K562 (cell line): Measurements from ENCODE around the gene PAM. TPM values are rescaled to one million over a fixed set of nuclear protein-coding genes. Genes with fewer than 3 reads are reported as not detected.

ENCODE experiments used
- LARP7 ChIP-seq: fragments of 450-650 bp; IDR thresholded peaks from 2 replicates; pipeline ENCODE4 v1.6.1; 2016
- MAZ ChIP-seq, 2 experiments: fragments of 450-650 bp in 1 of 2; sonication (generic) in 1 of 2; formaldehyde crosslinking; IDR thresholded peaks in 1 of 2; conservative IDR thresholded peaks in 1 of 2; 2 replicates each; pipeline versions ENCODE4 v1.4.0 to v1.5.0; 2020; ENCODE audit warnings: mild to moderate bottlenecking in 1 of 2, missing genetic modification reagents in 1 of 2
- NCOA4 ChIP-seq: fragments of 450-650 bp; IDR thresholded peaks from 2 replicates; pipeline ENCODE4 v1.6.1; 2018; ENCODE audit warnings: mild to moderate bottlenecking; ENCODE audit not compliant: partially characterized antibody
- polyA plus RNA-seq, 8 experiments: library from polyadenylated mRNA; depleted of rRNA in 4 of 8; stranded (reverse) in 5 of 8; unstranded in 3 of 8; fragments of >200 nt; fragmentation: Nextera tagmentation in 2 of 8; fragmentation: Illumina TruSeq in 1 of 8; extraction: Ambion mirVana in 2 of 8; extraction: Trizol in 1 of 8; gene quantifications; 2 replicates each; pipeline versions ENCODE4 v1.2.1 to v1.2.3, GENCODE V29; 2011 to 2014; ENCODE audit warnings: inconsistent platforms in 1 of 8, missing spikeins in 1 of 8
- total RNA-seq, 7 experiments: library from RNA; depleted of rRNA in 6 of 7; stranded (reverse); fragments of >200 nt in 6 of 7; fragmentation: Illumina TruSeq in 2 of 7; extraction: Trizol in 2 of 7; gene quantifications; 2 replicates each; pipeline versions ENCODE4 v1.2.1 to v1.2.3, GENCODE V29; 2011 to 2021; ENCODE audit warnings: low replicate concordance in 1 of 7
- TF ChIP-seq, protein P1 (sequence below): fragments of 250-450 bp; sonication (Bioruptor Pico); IDR thresholded peaks from 2 replicates; pipeline ENCODE4 v1.4.0; 2020
- TF ChIP-seq, protein P2 (sequence below), 2 experiments: IDR thresholded peaks; 2 replicates each; pipeline ENCODE4 v1.6.1; 2011; ENCODE audit warnings: borderline replicate concordance in 1 of 2, control low read depth in 1 of 2, low read depth in 1 of 2, low read length in 1 of 2, mild to moderate bottlenecking in 1 of 2, mixed read lengths in 1 of 2, moderate library complexity in 1 of 2; ENCODE audit not compliant: insufficient read depth in 1 of 2, insufficient read length in 1 of 2, poor library complexity in 1 of 2, severe bottlenecking in 1 of 2; ENCODE audit errors: extremely low read depth in 1 of 2

The PAM gene
- total and polyA plus RNA-seq, 9 of the 15 experiments (the other 6 are each of a cell fraction or from before 2014, with no cell fraction given), result 0.39 to 3.1 (median 0.77) TPM

DNA sequence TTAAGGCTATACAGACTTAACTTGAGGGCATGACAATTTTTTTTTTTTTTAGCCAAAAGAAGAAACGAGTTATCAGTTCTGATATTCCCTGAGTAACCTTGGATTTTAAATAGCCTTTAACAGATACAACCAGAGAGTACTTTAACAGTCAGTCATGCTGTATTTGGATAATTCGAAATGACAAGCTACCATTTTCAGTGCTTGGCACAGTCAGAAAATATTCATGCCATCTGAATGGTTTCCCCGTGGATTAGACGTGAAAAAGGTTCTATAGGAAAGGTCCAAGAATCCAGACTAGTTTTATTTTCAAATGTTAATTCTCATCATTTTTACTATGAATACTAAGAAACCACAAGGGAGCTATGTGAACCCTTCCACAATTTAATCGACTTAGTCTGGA, 165.7 kb downstream of the PAM start (continued):
- TF ChIP-seq, protein P1, sequence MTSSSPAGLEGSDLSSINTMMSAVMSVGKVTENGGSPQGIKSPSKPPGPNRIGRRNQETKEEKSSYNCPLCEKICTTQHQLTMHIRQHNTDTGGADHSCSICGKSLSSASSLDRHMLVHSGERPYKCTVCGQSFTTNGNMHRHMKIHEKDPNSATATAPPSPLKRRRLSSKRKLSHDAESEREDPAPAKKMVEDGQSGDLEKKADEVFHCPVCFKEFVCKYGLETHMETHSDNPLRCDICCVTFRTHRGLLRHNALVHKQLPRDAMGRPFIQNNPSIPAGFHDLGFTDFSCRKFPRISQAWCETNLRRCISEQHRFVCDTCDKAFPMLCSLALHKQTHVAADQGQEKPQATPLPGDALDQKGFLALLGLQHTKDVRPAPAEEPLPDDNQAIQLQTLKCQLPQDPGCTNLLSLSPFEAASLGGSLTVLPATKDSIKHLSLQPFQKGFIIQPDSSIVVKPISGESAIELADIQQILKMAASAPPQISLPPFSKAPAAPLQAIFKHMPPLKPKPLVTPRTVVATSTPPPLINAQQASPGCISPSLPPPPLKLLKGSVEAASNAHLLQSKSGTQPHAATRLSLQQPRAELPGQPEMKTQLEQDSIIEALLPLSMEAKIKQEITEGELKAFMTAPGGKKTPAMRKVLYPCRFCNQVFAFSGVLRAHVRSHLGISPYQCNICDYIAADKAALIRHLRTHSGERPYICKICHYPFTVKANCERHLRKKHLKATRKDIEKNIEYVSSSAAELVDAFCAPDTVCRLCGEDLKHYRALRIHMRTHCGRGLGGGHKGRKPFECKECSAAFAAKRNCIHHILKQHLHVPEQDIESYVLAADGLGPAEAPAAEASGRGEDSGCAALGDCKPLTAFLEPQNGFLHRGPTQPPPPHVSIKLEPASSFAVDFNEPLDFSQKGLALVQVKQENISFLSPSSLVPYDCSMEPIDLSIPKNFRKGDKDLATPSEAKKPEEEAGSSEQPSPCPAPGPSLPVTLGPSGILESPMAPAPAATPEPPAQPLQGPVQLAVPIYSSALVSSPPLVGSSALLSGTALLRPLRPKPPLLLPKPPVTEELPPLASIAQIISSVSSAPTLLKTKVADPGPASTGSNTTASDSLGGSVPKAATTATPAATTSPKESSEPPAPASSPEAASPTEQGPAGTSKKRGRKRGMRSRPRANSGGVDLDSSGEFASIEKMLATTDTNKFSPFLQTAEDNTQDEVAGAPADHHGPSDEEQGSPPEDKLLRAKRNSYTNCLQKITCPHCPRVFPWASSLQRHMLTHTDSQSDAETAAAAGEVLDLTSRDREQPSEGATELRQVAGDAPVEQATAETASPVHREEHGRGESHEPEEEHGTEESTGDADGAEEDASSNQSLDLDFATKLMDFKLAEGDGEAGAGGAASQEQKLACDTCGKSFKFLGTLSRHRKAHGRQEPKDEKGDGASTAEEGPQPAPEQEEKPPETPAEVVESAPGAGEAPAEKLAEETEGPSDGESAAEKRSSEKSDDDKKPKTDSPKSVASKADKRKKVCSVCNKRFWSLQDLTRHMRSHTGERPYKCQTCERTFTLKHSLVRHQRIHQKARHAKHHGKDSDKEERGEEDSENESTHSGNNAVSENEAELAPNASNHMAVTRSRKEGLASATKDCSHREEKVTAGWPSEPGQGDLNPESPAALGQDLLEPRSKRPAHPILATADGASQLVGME, result no peak
- no peak for TF ChIP-seq LARP7
- no peak for TF ChIP-seq NCOA4
- TF ChIP-seq, protein P2, sequence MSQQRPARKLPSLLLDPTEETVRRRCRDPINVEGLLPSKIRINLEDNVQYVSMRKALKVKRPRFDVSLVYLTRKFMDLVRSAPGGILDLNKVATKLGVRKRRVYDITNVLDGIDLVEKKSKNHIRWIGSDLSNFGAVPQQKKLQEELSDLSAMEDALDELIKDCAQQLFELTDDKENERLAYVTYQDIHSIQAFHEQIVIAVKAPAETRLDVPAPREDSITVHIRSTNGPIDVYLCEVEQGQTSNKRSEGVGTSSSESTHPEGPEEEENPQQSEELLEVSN (IDR thresholded peaks at IDR 0.05; ENCODE audit: borderline replicate concordance in 1 of 2, extremely low read depth in 1 of 2, insufficient read depth in 1 of 2, insufficient read length in 1 of 2, low read depth in 1 of 2, low read length in 1 of 2, poor library complexity in 1 of 2, severe bottlenecking in 1 of 2), result no peak
- no peak for TF ChIP-seq MAZ (CRISPR knock-in tag; conservative IDR thresholded peaks at IDR 0.05 in 1 of 2, IDR thresholded peaks at IDR 0.05 in 1 of 2)
